Fibroblast of skin of right biceps (primary cell): ENCODE results near the gene BTBD2.
A peak's percentile ranks its signal among the peaks of the same experiment; 100 is the strongest.

Source experiments
- DNase-seq: peaks from one replicate; pipeline ENCODE4 v3.0.0-alpha.2; 2013

The BTBD2 gene

GRCh38 chr19:1936916-1937610 is 78.5 kb downstream of the BTBD2 start:
- DNase-seq: no peak

DNA sequence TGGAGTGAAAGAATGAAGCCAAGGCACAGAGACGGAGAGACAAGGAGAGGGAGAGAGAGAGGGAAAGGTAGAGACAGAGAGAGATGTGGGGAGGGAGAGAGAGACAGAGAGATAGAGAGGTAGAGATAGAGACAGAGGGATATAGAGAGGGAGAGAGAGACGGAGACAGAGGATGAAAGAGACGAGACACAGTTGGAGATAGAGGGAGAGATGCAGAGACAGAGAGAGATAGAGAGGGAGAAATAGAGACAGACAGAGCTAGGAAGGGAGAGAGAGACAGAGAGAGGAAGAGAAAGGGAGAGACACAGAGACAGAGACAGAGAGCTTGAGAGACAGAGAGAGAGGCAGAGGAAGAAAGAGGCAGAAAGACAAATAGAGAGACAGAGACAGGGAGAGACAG is 79.1 kb downstream of the BTBD2 start:
- no peak for DNase-seq

GRCh38 chr19:1935484-1936208 is 79.9 kb downstream of the BTBD2 start:
- DNase-seq: peak; percentile 27
